HEK293 (cell line): ENCODE data around the gene SREBF2.

ENCODE experiments used
- CTCF ChIA-PET: fragments of 350-600 bp; formaldehyde crosslinking; extraction: SDS; loops from one replicate; lab custom pipeline; 2021; ENCODE audit warnings: antibody characterized with exemption; lab: Yijun Ruan, JAX
- POLR2A ChIA-PET: fragments of 300-600 bp; formaldehyde crosslinking; extraction: SDS; loops from one replicate; lab custom pipeline; 2020; ENCODE audit warnings: antibody characterized with exemption, inconsistent platforms; lab: Yijun Ruan, JAX
- H3K27ac ChIP-seq: fragments of 200-500 bp; sonication (Bioruptor generic); 2 replicates; pipeline ENCODE4 v1.5.1; 2014; ENCODE audit warnings: low read depth, low read length, control low read depth, inconsistent platforms; ENCODE audit errors: extremely low read depth
- H3K36me3 ChIP-seq, 2 experiments: fragments of 200-500 bp in 1 of 2; sonication (Bioruptor generic) in 1 of 2; 1 replicate in 1 of 2; 2 replicates in 1 of 2; pipeline ENCODE4 v1.5.1; 2014 to 2017; ENCODE audit warnings: inconsistent platforms in 2 of 2, low read length in 2 of 2; ENCODE audit not compliant: control insufficient read depth in 2 of 2, insufficient read depth in 1 of 2
- H3K4me1 ChIP-seq: fragments of 200-500 bp; sonication (Bioruptor generic); 2 replicates; pipeline ENCODE4 v1.5.1; 2014; ENCODE audit warnings: mild to moderate bottlenecking, low read length, inconsistent platforms; ENCODE audit not compliant: control insufficient read depth, insufficient read depth
- H3K4me3 ChIP-seq: 2 replicates; pipeline ENCODE4 v1.5.1; 2011; ENCODE audit warnings: low read depth, mild to moderate bottlenecking, control low read depth, low read length, moderate library complexity
- H3K9me3 ChIP-seq: fragments of 200-500 bp; sonication (Bioruptor generic); 2 replicates; pipeline ENCODE4 v1.5.1; 2014; ENCODE audit warnings: low read depth, low read length, inconsistent platforms; ENCODE audit not compliant: control insufficient read depth, insufficient read depth
- GLIS2 ChIP-seq: fragments of 450-650 bp; formaldehyde crosslinking; IDR thresholded peaks from 2 replicates; pipeline ENCODE4 v1.5.1; 2016; ENCODE audit warnings: missing biosample characterization, missing genetic modification characterization
- KLF1 ChIP-seq: fragments of 450-650 bp; formaldehyde crosslinking; IDR thresholded peaks from 2 replicates; pipeline ENCODE4 v1.5.1; 2016; ENCODE audit warnings: missing biosample characterization, missing genetic modification characterization
- PATZ1 ChIP-seq: fragments of 450-650 bp; formaldehyde crosslinking; IDR thresholded peaks from 2 replicates; pipeline ENCODE4 v1.5.1; 2016; ENCODE audit warnings: missing biosample characterization, missing genetic modification characterization
- SCRT2 ChIP-seq: fragments of 450-650 bp; formaldehyde crosslinking; IDR thresholded peaks from 2 replicates; pipeline ENCODE4 v1.5.1; 2016; ENCODE audit warnings: missing biosample characterization, missing genetic modification characterization
- SETDB1 ChIP-seq: IDR thresholded peaks from one replicate; pipeline ENCODE4 v1.6.1; 2017; ENCODE audit warnings: mild to moderate bottlenecking, low read length, moderate library complexity, mixed read lengths; ENCODE audit not compliant: insufficient read length
- WT1 ChIP-seq: fragments of 450-650 bp; formaldehyde crosslinking; IDR thresholded peaks from 2 replicates; pipeline ENCODE4 v1.5.1; 2016; ENCODE audit warnings: missing biosample characterization, missing genetic modification characterization
- ZBTB26 ChIP-seq: fragments of 450-650 bp; formaldehyde crosslinking; optimal IDR thresholded peaks from 2 replicates; pipeline ENCODE3; 2016; ENCODE audit warnings: missing biosample characterization, mild to moderate bottlenecking, missing genetic modification characterization
- ZFHX2 ChIP-seq: fragments of 450-650 bp; formaldehyde crosslinking; conservative IDR thresholded peaks from 2 replicates; pipeline ENCODE4 v1.5.1; 2016; ENCODE audit warnings: missing biosample characterization, missing genetic modification characterization
- ZNF10 ChIP-seq: fragments of 450-650 bp; formaldehyde crosslinking; IDR thresholded peaks from 2 replicates; pipeline ENCODE4 v1.5.1; 2017; ENCODE audit warnings: missing biosample characterization, missing genetic modification characterization
- ZNF157 ChIP-seq: fragments of 450-650 bp; formaldehyde crosslinking; IDR thresholded peaks from 2 replicates; pipeline ENCODE4 v1.5.1; 2016; ENCODE audit warnings: missing biosample characterization, missing genetic modification characterization
- ZNF398 ChIP-seq: fragments of 450-650 bp; formaldehyde crosslinking; IDR thresholded peaks from 2 replicates; pipeline ENCODE4 v1.5.1; 2017; ENCODE audit warnings: missing biosample characterization, missing genetic modification characterization
- ZNF404 ChIP-seq: fragments of 450-650 bp; formaldehyde crosslinking; IDR thresholded peaks from 2 replicates; pipeline ENCODE4 v1.5.1; 2017; ENCODE audit warnings: missing biosample characterization, missing genetic modification characterization
- ZNF426 ChIP-seq: fragments of 450-650 bp; formaldehyde crosslinking; IDR thresholded peaks from 2 replicates; pipeline ENCODE4 v1.5.1; 2017; ENCODE audit warnings: missing biosample characterization, missing genetic modification characterization, mild to moderate bottlenecking, inconsistent platforms, moderate library complexity
- ZNF571 ChIP-seq: fragments of 450-650 bp; formaldehyde crosslinking; IDR thresholded peaks from 2 replicates; pipeline ENCODE4 v1.5.0; 2017; ENCODE audit warnings: missing biosample characterization, missing genetic modification characterization
- ZNF623 ChIP-seq: fragments of 450-650 bp; formaldehyde crosslinking; IDR thresholded peaks from 2 replicates; pipeline ENCODE4 v1.5.1; 2016; ENCODE audit warnings: missing biosample characterization, missing genetic modification characterization
- ZNF707 ChIP-seq: fragments of 450-650 bp; formaldehyde crosslinking; IDR thresholded peaks from 2 replicates; pipeline ENCODE4 v1.5.1; 2016; ENCODE audit warnings: missing biosample characterization, missing genetic modification characterization
- ZNF76 ChIP-seq: fragments of 450-650 bp; formaldehyde crosslinking; IDR thresholded peaks from 2 replicates; pipeline ENCODE4; 2016; ENCODE audit warnings: low read depth, missing biosample characterization, missing genetic modification characterization, borderline replicate concordance
- ZNF830 ChIP-seq: fragments of 450-650 bp; IDR thresholded peaks from 2 replicates; pipeline ENCODE4 v1.5.0; 2018; ENCODE audit warnings: missing biosample characterization, missing genetic modification characterization, low read depth, mild to moderate bottlenecking, moderate library complexity
- TF ChIP-seq, protein P1 (sequence below): fragments of 450-650 bp; formaldehyde crosslinking; IDR thresholded peaks from 2 replicates; pipeline ENCODE4 v1.5.1; 2016; ENCODE audit warnings: missing biosample characterization, missing genetic modification characterization

The SREBF2 gene

GRCh38 chr22:41911001-41911611, 78.2 kb downstream of the SREBF2 start:
- POLR2A ChIA-PET = interaction anchor here (1.1 to 1.3 kb wide), 2 partner anchors 8 to 35 kb away, joined by 3 read pairs; partner anchors contain the start of gene CENPM

DNA sequence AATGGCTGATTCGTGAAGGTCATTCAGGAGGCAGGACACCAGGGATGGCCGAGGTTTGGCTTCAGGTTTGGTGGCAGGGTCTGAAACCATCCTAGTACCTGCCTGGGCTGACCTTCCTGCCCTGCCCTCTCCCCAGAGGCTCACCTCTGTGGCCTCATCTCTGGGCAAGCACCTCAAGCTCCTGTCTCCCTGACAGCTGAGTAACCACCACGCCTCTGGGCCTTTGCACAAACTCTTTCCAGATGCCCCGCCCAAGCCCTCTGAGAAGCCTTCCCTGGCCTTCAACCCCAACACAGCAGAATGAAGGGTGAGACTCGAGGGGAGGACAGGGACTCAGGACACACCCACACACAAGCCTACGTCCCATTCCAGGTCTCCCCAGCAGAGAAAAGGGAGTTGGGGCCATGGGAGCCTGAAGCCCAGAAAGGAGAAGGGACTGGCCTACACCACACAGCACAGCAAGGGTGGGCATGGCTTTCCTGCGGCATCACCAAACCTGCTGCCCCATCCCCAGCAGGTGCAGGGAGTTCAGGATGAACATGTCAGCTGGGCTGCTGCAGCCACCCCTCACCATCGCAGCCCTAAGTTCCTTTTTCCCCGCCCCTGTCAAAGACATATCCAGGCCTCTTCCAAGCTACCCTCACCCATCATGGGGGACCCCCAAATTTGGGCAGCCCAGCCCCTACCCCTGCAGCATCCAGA, 79.6 kb downstream of the SREBF2 start:
- peaks cover 0 to 12% of the 10 kb centered on the region in 2 experiments; a peak in 1 of 3 replicates for H3K36me3 ChIP-seq
- ChIA-PET CTCF (interaction anchor here (0.7 to 1.5 kb wide), 3 partner anchors 13 to 246 kb away, joined by 3 to 6 read pairs (median 4); no protein-coding TSS in a partner anchor), POLR2A (interaction anchor here (0.9 to 1.4 kb wide), 4 partner anchors 9 to 112 kb away, joined by 3 to 4 read pairs (median 3); partner anchors contain the start of genes CCDC134 and CENPM)
- no peak overlapping the region for H3K27ac ChIP-seq
- no peaks in the 10 kb centered on the region for H3K9me3 ChIP-seq
- H3K4me1 ChIP-seq = no peaks in the 10 kb centered on the region; the same call in 1 of the 2 replicates
- TF ChIP-seq KLF1 (peak; percentile 54), ZFHX2 (tag by site-specific recombination) (peak; percentile 33; the same call in 1 of the 2 replicates), ZNF10 (tag by site-specific recombination) (0 out of 2 replicates have a peak, but pooled peaks have one; percentile 14), ZNF623 (peak; percentile 95), ZNF830 (tag by site-specific recombination) (no peak)
- H3K4me3 ChIP-seq = no peak overlapping the region

More at GRCh38 chr22:41911001-41911611, 78.2 kb downstream of the SREBF2 start:
- CTCF ChIA-PET = interaction anchor here (1.0 to 1.5 kb wide), 2 partner anchors 30 to 165 kb away, joined by 3 to 4 read pairs; no protein-coding TSS in a partner anchor
- no peak overlapping the region for H3K4me3 ChIP-seq
- H3K4me1 ChIP-seq = no peaks in the 10 kb centered on the region; the same call in 1 of the 2 replicates
- H3K9me3 ChIP-seq = no peaks in the 10 kb centered on the region
- H3K27ac ChIP-seq = no peak overlapping the region
- peaks cover 0 to 21% of the 10 kb centered on the region in 2 experiments; a peak in 1 of 3 replicates for H3K36me3 ChIP-seq
- TF ChIP-seq GLIS2 (tag by site-specific recombination) (peak; percentile 42; the same call in 1 of the 2 replicates), ZNF426 (tag by site-specific recombination) (no peak)
- TF ChIP-seq, protein P1, sequence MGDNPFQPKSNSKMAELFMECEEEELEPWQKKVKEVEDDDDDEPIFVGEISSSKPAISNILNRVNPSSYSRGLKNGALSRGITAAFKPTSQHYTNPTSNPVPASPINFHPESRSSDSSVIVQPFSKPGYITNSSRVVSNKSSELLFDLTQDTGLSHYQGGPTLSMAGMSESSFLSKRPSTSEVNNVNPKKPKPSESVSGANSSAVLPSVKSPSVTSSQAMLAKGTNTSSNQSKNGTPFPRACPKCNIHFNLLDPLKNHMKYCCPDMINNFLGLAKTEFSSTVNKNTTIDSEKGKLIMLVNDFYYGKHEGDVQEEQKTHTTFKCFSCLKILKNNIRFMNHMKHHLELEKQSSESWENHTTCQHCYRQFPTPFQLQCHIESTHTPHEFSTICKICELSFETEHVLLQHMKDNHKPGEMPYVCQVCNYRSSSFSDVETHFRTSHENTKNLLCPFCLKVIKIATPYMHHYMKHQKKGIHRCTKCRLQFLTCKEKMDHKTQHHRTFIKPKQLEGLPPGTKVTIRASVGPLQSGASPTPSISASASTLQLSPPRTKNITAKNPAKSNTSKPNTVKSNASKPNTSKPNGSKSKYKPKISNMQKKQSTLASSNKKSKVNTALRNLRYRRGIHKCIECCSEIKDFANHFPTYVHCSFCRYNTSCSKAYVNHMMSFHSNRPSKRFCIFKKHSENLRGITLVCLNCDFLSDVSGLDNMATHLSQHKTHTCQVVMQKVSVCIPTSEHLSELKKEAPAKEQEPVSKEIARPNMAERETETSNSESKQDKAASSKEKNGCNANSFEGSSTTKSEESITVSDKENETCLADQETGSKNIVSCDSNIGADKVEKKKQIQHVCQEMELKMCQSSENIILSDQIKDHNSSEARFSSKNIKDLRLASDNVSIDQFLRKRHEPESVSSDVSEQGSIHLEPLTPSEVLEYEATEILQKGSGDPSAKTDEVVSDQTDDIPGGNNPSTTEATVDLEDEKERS (tag by site-specific recombination) = no peak
- TF ChIP-seq, all 188 proteins: peak for 1

- ChIA-PET POLR2A (interaction anchor here (0.9 to 1.4 kb wide), 2 partner anchors 33 to 112 kb away, joined by 3 to 4 read pairs; partner anchors contain the start of genes CCDC134 and CENPM), CTCF (interaction anchor here (0.7 to 1.0 kb wide), 2 partner anchors 13 to 246 kb away, joined by 3 to 6 read pairs; no protein-coding TSS in a partner anchor)
- peaks cover 0 to 6% of the 10 kb centered on the region in 2 experiments; a peak in 1 of 3 replicates for H3K36me3 ChIP-seq
- H3K4me1 ChIP-seq = peaks cover 5% of the 10 kb centered on the region
- no peaks in the 10 kb centered on the region for H3K9me3 ChIP-seq
- H3K27ac ChIP-seq = no peak overlapping the region
- no peak overlapping the region for H3K4me3 ChIP-seq
- TF ChIP-seq ZNF157 (tag by site-specific recombination) (no peak), ZNF404 (tag by site-specific recombination) (no peak), ZNF707 (tag by site-specific recombination) (no peak), ZNF571 (tag by site-specific recombination) (no peak), ZNF76 (tag by site-specific recombination) (no peak), WT1 (no peak), ZBTB26 (tag by site-specific recombination) (peak; percentile 11), ZNF398 (tag by site-specific recombination) (peak; percentile 76), ZFHX2 (tag by site-specific recombination) (peak; percentile 36; the same call in 1 of the 2 replicates), PATZ1 (peak; percentile 25; the same call in 1 of the 2 replicates), SETDB1 (no peak), SCRT2 (tag by site-specific recombination) (peak; percentile 96)
Observed at GRCh38 chr22:41913040-41913719, 80.3 kb downstream of the SREBF2 start.
